H1 (cell line): ENCODE measurements around the gene STX17. TPM values are rescaled to one million over a fixed set of nuclear protein-coding genes. Genes with fewer than 3 reads are reported as not detected.

Experiments used
- CTCF ChIA-PET: fragments of 300-600 bp; sonication (Branson Sonifier 250); formaldehyde crosslinking; loops from one replicate; lab custom pipeline; 2021; ENCODE audit not compliant: partially characterized antibody; lab: Charles Lee
- POLR2A ChIA-PET: fragments of 300-600 bp; sonication (Branson Sonifier 250); formaldehyde crosslinking; loops from one replicate; lab custom pipeline; 2021; ENCODE audit warnings: inconsistent platforms; ENCODE audit not compliant: partially characterized antibody; lab: Charles Lee
- DNase-seq, 2 experiments: peaks; one replicate each; pipeline versions ENCODE4 v3.0.0 to v3.0.0-alpha.2; 2010 to 2022; ENCODE audit warnings: low spot score in 2 of 2, low read depth in 1 of 2, mixed read lengths in 1 of 2
- FAIRE-seq: peaks from 2 replicates; lab custom pipeline; 2011; peaks lifted over from hg19 to GRCh38; lab: Jason Lieb, UNC
- H2AFZ ChIP-seq: 2 replicates; pipeline ENCODE4 v1.8.1; 2012; ENCODE audit warnings: low read length, inconsistent platforms
- H2AK5ac ChIP-seq: 2 replicates; pipeline ENCODE4 v1.6.1; 2013; ENCODE audit warnings: low read depth, low read length
- H2BK120ac ChIP-seq: replicated peaks from 2 replicates; pipeline ENCODE3; 2013; ENCODE audit warnings: low read depth, low read length, inconsistent platforms
- H2BK12ac ChIP-seq: 2 replicates; pipeline ENCODE4 v1.6.1; 2013; ENCODE audit warnings: low read depth, low read length
- H2BK15ac ChIP-seq: 2 replicates; pipeline ENCODE4 v1.6.1; 2013; ENCODE audit warnings: low read length
- H2BK20ac ChIP-seq: 2 replicates; pipeline ENCODE4 v1.6.1; 2013; ENCODE audit warnings: low read length
- H2BK5ac ChIP-seq: 2 replicates; pipeline ENCODE4 v1.6.1; 2013; ENCODE audit warnings: low read depth, low read length
- H3K14ac ChIP-seq: 2 replicates; pipeline ENCODE4 v1.6.1; 2013; ENCODE audit warnings: inconsistent platforms; ENCODE audit not compliant: insufficient read length
- H3K18ac ChIP-seq: 2 replicates; pipeline ENCODE4 v1.6.1; 2013; ENCODE audit warnings: low read length; ENCODE audit errors: extremely low read depth
- H3K23ac ChIP-seq: 2 replicates; pipeline ENCODE4 v1.6.1; 2013; ENCODE audit warnings: inconsistent platforms; ENCODE audit not compliant: insufficient read length
- H3K23me2 ChIP-seq: 2 replicates; pipeline ENCODE4 v1.6.1; 2013; ENCODE audit warnings: low read depth, low read length
- H3K27ac ChIP-seq: 2 replicates; pipeline ENCODE4 v1.6.1; 2011; ENCODE audit warnings: low read depth, low read length, inconsistent platforms
- H3K27me3 ChIP-seq, 4 experiments: replicated peaks in 1 of 4; 1 replicate in 1 of 4; 2 replicates in 3 of 4; pipeline versions ENCODE4 v1.6.1 to v1.8.1; 2011 to 2013; ENCODE audit warnings: low read length in 3 of 4, mild to moderate bottlenecking in 3 of 4, inconsistent platforms in 2 of 4, mixed read lengths in 2 of 4, moderate library complexity in 1 of 4; ENCODE audit not compliant: control insufficient read depth in 3 of 4, insufficient read depth in 3 of 4; ENCODE audit errors: extremely low read depth in 1 of 4
- H3K36me3 ChIP-seq, 4 experiments: 2 replicates each; pipeline versions ENCODE4 v1.6.1 to v1.8.1; 2011 to 2013; ENCODE audit warnings: mild to moderate bottlenecking in 4 of 4, low read length in 3 of 4, moderate library complexity in 2 of 4, control low read depth in 1 of 4, inconsistent platforms in 1 of 4; ENCODE audit not compliant: insufficient read depth in 4 of 4, control insufficient read depth in 2 of 4
- H3K4ac ChIP-seq: replicated peaks from 2 replicates; pipeline ENCODE3; 2013; ENCODE audit warnings: low read length, low read depth, mixed read lengths, inconsistent platforms; ENCODE audit not compliant: insufficient read length
- H3K4me1 ChIP-seq, 4 experiments: replicated peaks in 1 of 4; 1 replicate in 1 of 4; 2 replicates in 3 of 4; pipeline versions ENCODE4 v1.6.1 to v1.8.1; 2011 to 2013; ENCODE audit warnings: low read length in 3 of 4, inconsistent platforms in 2 of 4, mixed read lengths in 1 of 4; ENCODE audit not compliant: insufficient read depth in 4 of 4, control insufficient read depth in 3 of 4
- H3K4me2 ChIP-seq, 2 experiments: 2 replicates each; pipeline versions ENCODE4 v1.6.1 to v1.8.1; 2011 to 2013; ENCODE audit warnings: low read depth in 2 of 2, low read length in 2 of 2, control low read depth in 1 of 2, inconsistent platforms in 1 of 2, mild to moderate bottlenecking in 1 of 2; ENCODE audit not compliant: insufficient read depth in 1 of 2
- H3K4me3 ChIP-seq, 4 experiments: fragments of 200-600, 300-600 bp in 1 of 4; sonication (generic), shearing (Covaris generic), sonication (Bioruptor Twin) in 1 of 4; 2 replicates each; pipeline versions ENCODE4 v1.5.1 to v1.8.1; 2011 to 2016; ENCODE audit warnings: low read length in 4 of 4, low read depth in 3 of 4, control low read depth in 2 of 4, inconsistent platforms in 2 of 4, mild to moderate bottlenecking in 2 of 4, mixed read lengths in 1 of 4, moderate library complexity in 1 of 4; ENCODE audit not compliant: insufficient read depth in 2 of 4; ENCODE audit errors: extremely low read depth in 1 of 4
- H3K56ac ChIP-seq: replicated peaks from 2 replicates; pipeline ENCODE3; 2013; ENCODE audit warnings: low read depth, mild to moderate bottlenecking, mixed read lengths, low read length, inconsistent platforms; ENCODE audit not compliant: insufficient read length
- H3K79me1 ChIP-seq: 2 replicates; pipeline ENCODE4 v1.6.1; 2013; ENCODE audit warnings: low read depth, low read length, control low read depth
- H3K79me2 ChIP-seq, 2 experiments: 2 replicates each; pipeline versions ENCODE4 v1.6.1 to v1.8.1; 2012 to 2013; ENCODE audit warnings: low read length in 2 of 2, mild to moderate bottlenecking in 2 of 2, inconsistent platforms in 1 of 2; ENCODE audit not compliant: insufficient read depth in 2 of 2, control insufficient read depth in 1 of 2
- H3K9ac ChIP-seq, 4 experiments: replicated peaks in 1 of 4; 1 replicate in 1 of 4; 2 replicates in 3 of 4; pipeline versions ENCODE4 v1.6.1 to v1.8.1; 2011 to 2013; ENCODE audit warnings: low read depth in 3 of 4, low read length in 3 of 4, control low read depth in 2 of 4, mild to moderate bottlenecking in 2 of 4, moderate library complexity in 2 of 4, inconsistent platforms in 1 of 4; ENCODE audit errors: extremely low read depth in 1 of 4
- H3K9me3 ChIP-seq, 2 experiments: 2 replicates each; pipeline versions ENCODE4 v1.6.1 to v1.8.1; 2012 to 2013; ENCODE audit warnings: mild to moderate bottlenecking in 2 of 2, moderate library complexity in 2 of 2, control low read depth in 1 of 2, inconsistent platforms in 1 of 2, low read depth in 1 of 2, low read length in 1 of 2, mixed read lengths in 1 of 2; ENCODE audit not compliant: insufficient read depth in 2 of 2
- H4K20me1 ChIP-seq, 2 experiments: replicated peaks in 1 of 2; 2 replicates each; pipeline versions ENCODE3 to v1.8.1; 2011 to 2013; ENCODE audit warnings: inconsistent platforms in 2 of 2, low read length in 2 of 2, mild to moderate bottlenecking in 1 of 2; ENCODE audit not compliant: insufficient read depth in 2 of 2, control insufficient read depth in 1 of 2
- H4K5ac ChIP-seq: 2 replicates; pipeline ENCODE4 v1.6.1; 2013; ENCODE audit warnings: low read length, low read depth, mixed read lengths, inconsistent platforms; ENCODE audit not compliant: insufficient read length
- H4K8ac ChIP-seq: 2 replicates; pipeline ENCODE4 v1.8.0; 2013; ENCODE audit warnings: mild to moderate bottlenecking, moderate library complexity, low read length, inconsistent platforms; ENCODE audit not compliant: insufficient read depth; ENCODE audit errors: extremely low read depth
- H4K91ac ChIP-seq: replicated peaks from 2 replicates; pipeline ENCODE3; 2013; ENCODE audit warnings: low read length, mixed read lengths, inconsistent platforms; ENCODE audit not compliant: insufficient read length
- KDM1A ChIP-seq: fragments of 200-600, 300-600 bp; sonication (generic); IDR thresholded peaks from 2 replicates; pipeline ENCODE4 v1.7.1; 2016; ENCODE audit warnings: mild to moderate bottlenecking, low read length, borderline replicate concordance
- whole genome bisulfite sequencing, 2 experiments: shearing (Covaris generic) in 1 of 2; methylation state at CpG; one replicate each; pipeline versions ENCODE4 v1.1.6 to v1.1.7; 2013 to 2015; ENCODE audit warnings: low lambda C conversion rate in 2 of 2, mixed read lengths in 2 of 2, inconsistent platforms in 1 of 2, low coverage in 1 of 2, missing lambda C conversion rate in 1 of 2; ENCODE audit not compliant: insufficient replicate concordance in 2 of 2, insufficient coverage in 1 of 2, insufficient read length in 1 of 2; ENCODE audit errors: extremely low coverage in 1 of 2, missing lambda C conversion rate in 1 of 2; 5-methylcytosine and 5-hydroxymethylcytosine counted together
- polyA plus RNA-seq, 7 experiments: library from polyadenylated mRNA; depleted of rRNA in 3 of 7; stranded (reverse) in 5 of 7; unstranded in 2 of 7; fragments of >200 nt in 5 of 7; fragments of 200-250 nt in 2 of 7; gene quantifications; 1 replicate in 5 of 7; 2 replicates in 1 of 7; 4 replicates in 1 of 7; pipeline versions ENCODE4 v1.2.1 to v1.2.3, GENCODE V29; 2011 to 2013; ENCODE audit warnings: missing spikeins in 2 of 7, mixed read lengths in 2 of 7
- total RNA-seq: library from RNA; stranded (reverse); fragmentation: NEBNext Ultra II Directional; extraction: Animal tissue kit (Norgen Biotek cat#: 25700); gene quantifications from 2 replicates; pipeline ENCODE4 v1.2.1, GENCODE V29; 2021

The STX17 gene
- total and polyA plus RNA-seq, 2 of the 8 experiments (the other 6 are each of a cell fraction or from before 2014, with no cell fraction given): 4.5 to 16.3 TPM

GRCh38 chr9:99878651-99879050 lies 27.8 kb upstream of the STX17 start:
- Histone ChIP-seq H3K56ac (no peak overlapping the region), H3K18ac (no peak overlapping the region), H3K9ac (no peak overlapping the region), H2BK15ac (no peak overlapping the region), H3K79me1 (no peaks in the 10 kb centered on the region), H3K14ac (no peak overlapping the region), H3K36me3 (no peaks in the 10 kb centered on the region; a peak in 1 of 8 replicates), H4K5ac (no peak overlapping the region), H4K91ac (no peak overlapping the region), H3K23me2 (no peaks in the 10 kb centered on the region), H2AK5ac (no peak overlapping the region), H2AFZ (no peak overlapping the region), H3K27ac (no peak overlapping the region), H3K4me1 (no peaks in the 10 kb centered on the region), H3K23ac (no peak overlapping the region), H3K9me3 (no peaks in the 10 kb centered on the region), H3K79me2 (no peaks in the 10 kb centered on the region), H4K20me1 (no peaks in the 10 kb centered on the region), H2BK20ac (no peak overlapping the region), H3K27me3 (no peaks in the 10 kb centered on the region), H3K4me3 (no peak overlapping the region), H3K4ac (no peak overlapping the region), H2BK120ac (no peak overlapping the region), H2BK5ac (no peak overlapping the region), H4K8ac (no peak overlapping the region), H2BK12ac (no peak overlapping the region), H3K4me2 (no peak overlapping the region)
- ChIA-PET CTCF (no interaction called here), POLR2A (no interaction called here)
- 86% methylated on average over 2 of the region's 2 CpGs; no CpG with 5 or more reads in 1 of the 2 experiments for WGBS, 2 experiments
- no peak for FAIRE-seq
- TF ChIP-seq KDM1A: no peak
- DNase-seq: no peak
